22Rv1 (cell line): ENCODE results near the gene RPS19.

Experiments
- CTCF ChIP-seq: fragments of 450-650 bp; IDR thresholded peaks from 2 replicates; pipeline ENCODE4 v1.5.1; 2017; ENCODE audit warnings: mild to moderate bottlenecking
- ZFX ChIP-seq: fragments of 450-650 bp; IDR thresholded peaks from 2 replicates; pipeline ENCODE4 v1.6.1; 2017; ENCODE audit warnings: antibody characterized with exemption, borderline replicate concordance

- TF ChIP-seq CTCF (no peak), ZFX (no peak)
Measured at GRCh38 chr19:41847351-41848105, 12.5 kb upstream of the RPS19 start.
